SU-DHL-6 (cell line): ENCODE results near the gene HAL.
"Not testable (repeated sequence)": the region's sequence is repeated elsewhere in the genome, so short reads cannot be mapped to it uniquely, and the experiment has no call there.

Experiments
- H2AFZ ChIP-seq: fragments of 200-600 bp; sonication (generic); 2 replicates; pipeline ENCODE4 v1.6.1; 2014; ENCODE audit warnings: low read depth, mild to moderate bottlenecking, moderate library complexity, mixed read lengths, antibody characterized with exemption, low read length; ENCODE audit not compliant: severe bottlenecking
- H3F3A ChIP-seq: fragments of 200-600 bp; shearing (Covaris generic); 2 replicates; pipeline ENCODE4 v1.6.0; 2016; ENCODE audit warnings: antibody characterized with exemption, mild to moderate bottlenecking; ENCODE audit not compliant: insufficient read depth
- H3K27ac ChIP-seq: fragments of 200-600 bp; sonication (generic); 2 replicates; pipeline ENCODE4 v1.5.1; 2016; ENCODE audit warnings: low read depth, mild to moderate bottlenecking, low read length, moderate library complexity, mixed read lengths
- H3K27me3 ChIP-seq: fragments of 200-600 bp; sonication (generic), shearing (Covaris generic); 2 replicates; pipeline ENCODE4 v1.6.0; 2014; ENCODE audit warnings: mild to moderate bottlenecking, low read length
- H3K36me3 ChIP-seq: fragments of 200-600 bp; sonication (generic); 2 replicates; pipeline ENCODE4 v1.6.1; 2014; ENCODE audit warnings: mild to moderate bottlenecking, low read length, mixed read lengths
- H3K4me2 ChIP-seq: fragments of 300-600, 200-600 bp; shearing (Covaris generic), sonication (generic); 2 replicates; pipeline ENCODE4 v1.6.0; 2014; ENCODE audit warnings: low read length, low read depth, mild to moderate bottlenecking; ENCODE audit not compliant: poor library complexity, severe bottlenecking
- H3K4me3 ChIP-seq: fragments of 200-600 bp; sonication (generic); 2 replicates; pipeline ENCODE4 v1.5.1; 2014; ENCODE audit warnings: antibody characterized with exemption, low read length, mild to moderate bottlenecking, mixed read lengths; ENCODE audit not compliant: insufficient read depth, poor library complexity, severe bottlenecking
- H3K79me2 ChIP-seq: fragments of 200-600 bp; sonication (generic); 2 replicates; pipeline ENCODE4 v1.6.1; 2014; ENCODE audit warnings: mild to moderate bottlenecking, low read length, moderate library complexity; ENCODE audit not compliant: insufficient read depth
- H3K9ac ChIP-seq: fragments of 200-600 bp; sonication (generic); 2 replicates; pipeline ENCODE4 v1.7.0; 2014; ENCODE audit warnings: mild to moderate bottlenecking, low read length
- H3K9me2 ChIP-seq: fragments of 200-600 bp; sonication (generic); replicated peaks from 2 replicates; pipeline ENCODE4 v1.6.1; 2014; ENCODE audit warnings: low read length; ENCODE audit not compliant: insufficient read depth
- H3K9me3 ChIP-seq: fragments of 200-600 bp; sonication (generic); 2 replicates; pipeline ENCODE4 v1.6.1; 2014; ENCODE audit warnings: low read length, mixed read lengths; ENCODE audit not compliant: insufficient read depth
- H4K20me1 ChIP-seq: fragments of 200-600 bp; sonication (generic); 2 replicates; pipeline ENCODE4 v1.6.1; 2014; ENCODE audit warnings: low read depth, mild to moderate bottlenecking, antibody characterized with exemption, low read length, moderate library complexity, mixed read lengths
- CTCF ChIP-seq: fragments of 200-600 bp; sonication (generic); IDR thresholded peaks from one replicate; pipeline ENCODE4 v1.5.1; 2017; ENCODE audit warnings: antibody characterized with exemption, mild to moderate bottlenecking, low read length, moderate library complexity; ENCODE audit not compliant: insufficient read depth, poor library complexity, severe bottlenecking
- EZH2phosphoT487 ChIP-seq: fragments of 200-600 bp; sonication (generic), shearing (Covaris generic); conservative IDR thresholded peaks from 2 replicates; pipeline ENCODE4 v1.6.1; 2018; ENCODE audit warnings: mild to moderate bottlenecking, antibody characterized with exemption, low read length, moderate library complexity, mixed read lengths

The HAL gene

GRCh38 chr12:95974358-95974757 lies 21.8 kb downstream of the HAL start:
- TF ChIP-seq CTCF, result no peak
- no peak for TF ChIP-seq EZH2phosphoT487
- no peak overlapping the region for H3K4me2 ChIP-seq
- no peak overlapping the region for H3K27ac ChIP-seq
- no peak overlapping the region for H3K4me3 ChIP-seq
- H3K9me2 ChIP-seq, result no peaks in the 10 kb centered on the region; the same call in 1 of the 2 replicates
- no peaks in the 10 kb centered on the region for H3K36me3 ChIP-seq
- H2AFZ ChIP-seq, result no peak overlapping the region
- no peaks in the 10 kb centered on the region for H3K9me3 ChIP-seq
- H4K20me1 ChIP-seq, result no peaks in the 10 kb centered on the region
- H3K9ac ChIP-seq, result no peak overlapping the region
- no peaks in the 10 kb centered on the region for H3K79me2 ChIP-seq
- H3K27me3 ChIP-seq, result no peaks in the 10 kb centered on the region
- no peaks in the 10 kb centered on the region for H3F3A ChIP-seq

GRCh38 chr12:95972832-95973456 lies 23.2 kb downstream of the HAL start:
- Histone ChIP-seq H3K9me3 (no peaks in the 10 kb centered on the region), H3K27me3 (no peaks in the 10 kb centered on the region), H3K4me2 (no peak overlapping the region), H2AFZ (no peak overlapping the region), H3K9me2 (no peaks in the 10 kb centered on the region; the same call in 1 of the 2 replicates), H3K27ac (no peak overlapping the region), H3K36me3 (no peaks in the 10 kb centered on the region), H4K20me1 (no peaks in the 10 kb centered on the region), H3F3A (no peaks in the 10 kb centered on the region), H3K4me3 (no peak overlapping the region), H3K9ac (no peak overlapping the region), H3K79me2 (no peaks in the 10 kb centered on the region)
- no peak for TF ChIP-seq EZH2phosphoT487
- no peak for TF ChIP-seq CTCF

GRCh38 chr12:95970905-95971304 lies 25.2 kb downstream of the HAL start:
- no peak overlapping the region for H3K27ac ChIP-seq
- no peak overlapping the region for H3K4me3 ChIP-seq
- no peaks in the 10 kb centered on the region for H3K27me3 ChIP-seq
- H3K36me3 ChIP-seq, result no peaks in the 10 kb centered on the region
- TF ChIP-seq CTCF (no peak), EZH2phosphoT487 (no peak)
- H3K9ac ChIP-seq, result no peak overlapping the region
- no peaks in the 10 kb centered on the region for H3K9me3 ChIP-seq
- no peaks in the 10 kb centered on the region for H4K20me1 ChIP-seq
- no peaks in the 10 kb centered on the region for H3K79me2 ChIP-seq
- H3K4me2 ChIP-seq, result no peak overlapping the region
- no peaks in the 10 kb centered on the region for H3F3A ChIP-seq
- no peak overlapping the region for H2AFZ ChIP-seq
- no peaks in the 10 kb centered on the region; the same call in 1 of the 2 replicates for H3K9me2 ChIP-seq

- H3K9me3 ChIP-seq, H3K9me2 ChIP-seq, H3K4me2 ChIP-seq, H3K4me3 ChIP-seq, H3K79me2 ChIP-seq, H3K27me3 ChIP-seq, H3K36me3 ChIP-seq, H3K9ac ChIP-seq, H2AFZ ChIP-seq, H4K20me1 ChIP-seq, H3K27ac ChIP-seq, H3F3A ChIP-seq: not testable (repeated sequence)
These were observed 27.0 kb downstream of the HAL start for GRCh38 chr12:95969116-95969515.
